ENCODE data around the gene C4orf51. TPM values are rescaled to one million over a fixed set of nuclear protein-coding genes. Genes with fewer than 3 reads are reported as not detected.

C4orf51 gene
- total and polyA plus RNA-seq, 2 of the 13 experiments (the other 11 are each of a cell fraction or from before 2014, with no cell fraction given): not detected

DNA sequence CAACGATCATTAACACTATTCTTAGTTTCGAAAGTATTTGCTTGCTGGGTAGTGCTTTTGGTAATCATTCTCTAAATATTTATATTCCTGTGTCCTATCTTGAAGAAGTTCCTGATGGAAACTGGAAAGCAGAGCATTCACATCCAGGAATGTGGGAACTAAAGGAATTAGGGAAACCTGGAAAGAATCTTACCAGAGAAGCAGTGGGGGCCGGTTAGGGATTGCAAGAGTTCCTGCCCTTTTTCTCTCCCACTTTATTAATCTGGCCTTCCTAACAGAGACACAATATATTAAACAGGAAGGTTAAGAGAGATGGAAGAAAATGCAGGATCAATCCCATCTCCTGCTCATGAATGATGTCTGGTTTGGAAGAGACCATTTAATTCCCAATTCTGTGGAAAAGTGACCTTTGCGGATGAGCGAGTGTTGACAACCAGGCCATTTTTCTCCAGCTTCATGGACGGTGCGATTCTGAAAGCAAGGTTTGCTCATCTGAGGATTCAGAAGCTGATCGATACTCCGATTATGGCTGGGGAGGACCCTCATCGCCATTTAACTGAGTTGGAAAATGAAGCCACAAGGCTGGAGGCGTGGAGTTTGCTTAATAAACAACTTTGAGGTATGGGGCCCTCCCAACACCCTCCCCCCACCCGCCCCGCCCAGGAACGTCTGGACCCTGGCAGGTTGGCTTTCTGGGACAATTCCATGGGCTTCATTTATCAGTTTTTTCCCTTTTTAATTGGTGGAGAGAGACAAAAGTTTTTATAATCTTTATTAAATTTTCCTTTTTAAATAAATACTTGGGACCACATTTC is 52.3 kb downstream of the C4orf51 start:
- peak overlapping the region; percentile 54 for H2AFZ ChIP-seq (ENCODE audit: low read length)
- intact Hi-C loops (cut with micrococcal nuclease; ENCODE audit: unreplicated experiment) (no loop called here), in situ Hi-C loops (cut with HindIII; ENCODE audit: extremely low pct_ligation_motif_present, low pct_unique_long_range_greater_than_20kb) (loop anchor here (10.0 kb wide), 1 partner anchor 203 kb away; the partner anchor contains the start of gene ZNF827)
- ATAC-seq: no peak
- no peaks in the 10 kb centered on the region for H4K20me1 ChIP-seq (ENCODE audit: insufficient read depth, low read length)
- DNase-seq (ENCODE audit: low spot score): no peak
- FAIRE-seq: no peak
- POLR2A ChIA-PET: no interaction called here
- no peaks in the 10 kb centered on the region for H3K79me2 ChIP-seq (ENCODE audit: insufficient read depth, low read length)
- BruUV-seq (replicated peaks): no TSS peak
- H3K9ac ChIP-seq (ENCODE audit: insufficient read depth, low read depth, low read length): no peak overlapping the region
- H3K4me2 ChIP-seq (ENCODE audit: low read depth, low read length): peak overlapping the region; percentile 91
- 4% methylated on average over 12 of the region's 14 CpGs for WGBS (ENCODE audit: low lambda C conversion rate)
- peaks cover 16% of the 10 kb centered on the region for H3K4me1 ChIP-seq (ENCODE audit: insufficient read depth, low read length)
- no peaks in the 10 kb centered on the region for H3K9me3 ChIP-seq (ENCODE audit: low read length)
- TF ChIP-seq ZNF839 (CRISPR knock-in tag; IDR thresholded peaks at IDR 0.05; ENCODE audit: borderline replicate concordance) (no peak), ZFX (CRISPR knock-in tag; IDR thresholded peaks at IDR 0.05; ENCODE audit: low read depth) (0 out of 2 replicates have a peak, but pooled peaks have one; percentile 1), ZNF564 (CRISPR knock-in tag; IDR thresholded peaks at IDR 0.05) (0 out of 2 replicates have a peak, but pooled peaks have one; percentile 19)
- H3K27ac ChIP-seq (ENCODE audit: extremely low read length, insufficient read depth, low read length): no peak overlapping the region
- peaks cover 0 to 38% of the 10 kb centered on the region in 2 experiments; a peak in 3 of 5 replicates for H3K27me3 ChIP-seq (ENCODE audit: control insufficient read depth in 1 of 2, insufficient read depth in 2 of 2, low read length in 2 of 2)
- CTCF ChIA-PET (ENCODE audit: low intra/inter-chr PET ratio, low total read pairs): no interaction called here
- peak overlapping the region; percentile 59 to 73 (median 60) for H3K4me3 ChIP-seq (replicated peaks in 1 of 3; ENCODE audit: insufficient read depth in 1 of 3, low read depth in 2 of 3, low read length in 3 of 3)
- no peaks in the 10 kb centered on the region for H3K36me3 ChIP-seq (replicated peaks in 1 of 2; ENCODE audit: control insufficient read depth in 1 of 2, insufficient read depth in 2 of 2, low read length in 2 of 2)

DNA sequence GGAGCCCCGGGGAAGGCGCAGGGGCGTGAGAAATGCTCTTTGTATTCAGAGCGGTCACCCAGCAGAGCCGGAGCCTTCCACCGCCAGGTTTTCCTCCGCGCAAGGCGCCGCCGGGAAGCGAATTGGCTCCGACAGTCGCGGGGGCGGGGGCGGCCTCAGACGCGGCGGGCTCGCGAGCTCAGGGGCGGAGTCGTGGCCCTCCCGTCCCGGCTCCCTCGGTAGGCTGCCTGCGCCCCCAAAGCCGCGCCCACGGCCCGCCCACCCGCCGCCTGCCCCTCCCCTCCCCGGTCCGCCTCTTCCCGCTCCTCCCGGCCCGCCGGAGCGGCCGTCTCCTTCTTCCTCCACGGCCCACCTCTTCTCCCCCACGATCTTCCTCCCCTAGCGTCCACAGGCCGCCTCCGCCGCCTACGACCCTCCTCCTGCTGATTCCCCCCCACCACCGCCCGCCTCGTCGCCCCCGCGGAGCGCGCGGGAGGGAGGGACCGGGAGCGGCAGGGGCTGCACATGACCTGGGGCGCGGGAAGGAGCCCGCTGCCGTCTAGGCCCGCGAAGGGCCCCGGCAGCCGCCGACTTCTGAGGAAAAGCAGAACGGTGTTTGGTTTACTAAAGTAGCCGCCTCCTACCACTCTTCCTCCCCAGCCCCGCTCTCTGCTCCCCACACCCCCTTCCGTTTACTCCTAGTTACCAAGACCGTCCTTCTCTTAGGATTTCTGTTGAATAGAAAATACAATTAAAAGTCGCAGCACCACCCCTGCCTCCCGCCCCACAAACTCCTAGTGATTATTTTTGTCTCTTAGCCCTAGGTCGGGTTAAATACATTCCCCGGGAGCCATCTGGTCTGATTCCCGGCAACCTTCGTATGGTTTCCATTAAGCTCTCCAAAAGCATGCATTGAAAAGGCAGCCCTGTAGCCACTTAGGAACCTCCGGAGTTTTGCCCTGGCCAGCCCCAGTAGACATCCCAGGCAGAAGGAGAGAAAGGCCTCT is 53.2 kb downstream of the C4orf51 start:
- no peaks in the 10 kb centered on the region for H4K20me1 ChIP-seq (ENCODE audit: insufficient read depth, low read length)
- H3K9ac ChIP-seq (ENCODE audit: insufficient read depth, low read depth, low read length): no peak overlapping the region
- DNase-seq (ENCODE audit: low spot score): peak; percentile 53
- ChIA-PET CTCF (ENCODE audit: low intra/inter-chr PET ratio, low total read pairs) (no interaction called here), POLR2A (no interaction called here)
- no peak overlapping the region for H3K27ac ChIP-seq (ENCODE audit: extremely low read length, insufficient read depth, low read length)
- BruUV-seq (replicated peaks): no TSS peak
- H3K9me3 ChIP-seq (ENCODE audit: low read length): no peaks in the 10 kb centered on the region
- peaks cover 0 to 38% of the 10 kb centered on the region in 2 experiments; a peak in 3 of 5 replicates for H3K27me3 ChIP-seq (ENCODE audit: control insufficient read depth in 1 of 2, insufficient read depth in 2 of 2, low read length in 2 of 2)
- no peak for FAIRE-seq
- H2AFZ ChIP-seq (ENCODE audit: low read length): no peak overlapping the region
- WGBS (ENCODE audit: low lambda C conversion rate): 5% methylated on average over 47 of the region's 81 CpGs
- peak overlapping the region; percentile 91 for H3K4me2 ChIP-seq (ENCODE audit: low read depth, low read length)
- no peaks in the 10 kb centered on the region for H3K36me3 ChIP-seq (replicated peaks in 1 of 2; ENCODE audit: control insufficient read depth in 1 of 2, insufficient read depth in 2 of 2, low read length in 2 of 2)
- peak overlapping the region; percentile 59 to 73 (median 60); a peak in 5 of 6 replicates for H3K4me3 ChIP-seq (replicated peaks in 1 of 3; ENCODE audit: insufficient read depth in 1 of 3, low read depth in 2 of 3, low read length in 3 of 3)
- intact Hi-C loops (cut with micrococcal nuclease; ENCODE audit: unreplicated experiment): no loop called here
- peak; percentile 83 for ATAC-seq
- peaks cover 16% of the 10 kb centered on the region for H3K4me1 ChIP-seq (ENCODE audit: insufficient read depth, low read length)
- no peaks in the 10 kb centered on the region for H3K79me2 ChIP-seq (ENCODE audit: insufficient read depth, low read length)
- in situ Hi-C loops (cut with HindIII; ENCODE audit: extremely low pct_ligation_motif_present, low pct_unique_long_range_greater_than_20kb): loop anchor here (10.0 kb wide), 1 partner anchor 202 kb away; the partner anchor contains the start of gene ZNF827
- TF ChIP-seq ASH2L (IDR thresholded peaks at IDR 0.05; ENCODE audit: insufficient read length, low read depth, low read length) (peak; percentile 44), ZNF546 (CRISPR knock-in tag; conservative IDR thresholded peaks at IDR 0.05) (no peak), ZNF451 (CRISPR knock-in tag; IDR thresholded peaks at IDR 0.05) (0 out of 2 replicates have a peak, but pooled peaks have one; percentile 16), SRSF1 (optimal IDR thresholded peaks at IDR 0.05; ENCODE audit: low read depth, low read length) (peak; percentile 35)
- TF ChIP-seq, protein P1, sequence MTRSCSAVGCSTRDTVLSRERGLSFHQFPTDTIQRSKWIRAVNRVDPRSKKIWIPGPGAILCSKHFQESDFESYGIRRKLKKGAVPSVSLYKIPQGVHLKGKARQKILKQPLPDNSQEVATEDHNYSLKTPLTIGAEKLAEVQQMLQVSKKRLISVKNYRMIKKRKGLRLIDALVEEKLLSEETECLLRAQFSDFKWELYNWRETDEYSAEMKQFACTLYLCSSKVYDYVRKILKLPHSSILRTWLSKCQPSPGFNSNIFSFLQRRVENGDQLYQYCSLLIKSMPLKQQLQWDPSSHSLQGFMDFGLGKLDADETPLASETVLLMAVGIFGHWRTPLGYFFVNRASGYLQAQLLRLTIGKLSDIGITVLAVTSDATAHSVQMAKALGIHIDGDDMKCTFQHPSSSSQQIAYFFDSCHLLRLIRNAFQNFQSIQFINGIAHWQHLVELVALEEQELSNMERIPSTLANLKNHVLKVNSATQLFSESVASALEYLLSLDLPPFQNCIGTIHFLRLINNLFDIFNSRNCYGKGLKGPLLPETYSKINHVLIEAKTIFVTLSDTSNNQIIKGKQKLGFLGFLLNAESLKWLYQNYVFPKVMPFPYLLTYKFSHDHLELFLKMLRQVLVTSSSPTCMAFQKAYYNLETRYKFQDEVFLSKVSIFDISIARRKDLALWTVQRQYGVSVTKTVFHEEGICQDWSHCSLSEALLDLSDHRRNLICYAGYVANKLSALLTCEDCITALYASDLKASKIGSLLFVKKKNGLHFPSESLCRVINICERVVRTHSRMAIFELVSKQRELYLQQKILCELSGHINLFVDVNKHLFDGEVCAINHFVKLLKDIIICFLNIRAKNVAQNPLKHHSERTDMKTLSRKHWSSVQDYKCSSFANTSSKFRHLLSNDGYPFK (CRISPR knock-in tag; IDR thresholded peaks at IDR 0.05; ENCODE audit: borderline replicate concordance): 0 out of 2 replicates have a peak, but pooled peaks have one; percentile 19

Measured in HepG2 (cell line).